HG03060 (cell line): ENCODE measurements around the gene PYCR2.
"Not testable (repeated sequence)": the region's sequence is repeated elsewhere in the genome, so short reads cannot be mapped to it uniquely, and the experiment has no call there.

ENCODE experiments used
- ATAC-seq: cut with Tn5 transposase; IDR thresholded peaks from one replicate; pipeline ENCODE4 v1.9.1; 2021; ENCODE audit warnings: low read depth, moderate number of reproducible peaks; ENCODE audit not compliant: unreplicated experiment

The PYCR2 gene

GRCh38 chr1:225896494-225896893, 27.6 kb downstream of the PYCR2 start:
- ATAC-seq, result no peak

- ATAC-seq, result no peak
Measured at GRCh38 chr1:225892307-225892706, 31.7 kb downstream of the PYCR2 start.

- ATAC-seq, result no peak
Measured at GRCh38 chr1:225891229-225891972, 32.6 kb downstream of the PYCR2 start.

GRCh38 chr1:225890346-225891228, 33.5 kb downstream of the PYCR2 start:
- ATAC-seq, result no peak

GRCh38 chr1:225889743-225890142, 34.3 kb downstream of the PYCR2 start:
- no peak for ATAC-seq

GRCh38 chr1:225888898-225889601, 35.0 kb downstream of the PYCR2 start, which contains the start of gene LEFTY1:
Gene LEFTY1, minus strand, starts transcription at chr1:225889146. Its CDS starts 80 bp downstream, at chr1:225889066.
- no peak for ATAC-seq

- ATAC-seq, result no peak
Measured at GRCh38 chr1:225888289-225888897, 35.7 kb downstream of the PYCR2 start.

- ATAC-seq, result not testable (repeated sequence)
Measured at GRCh38 chr1:225887554-225888288, 36.3 kb downstream of the PYCR2 start.

- no peak for ATAC-seq
Measured at GRCh38 chr1:225887030-225887314, 37.1 kb downstream of the PYCR2 start.

GRCh38 chr1:225886159-225887029, 37.7 kb downstream of the PYCR2 start:
- ATAC-seq, result no peak

- no peak for ATAC-seq
Measured at GRCh38 chr1:225885336-225885735, 38.7 kb downstream of the PYCR2 start.

GRCh38 chr1:225883616-225884265, 40.3 kb downstream of the PYCR2 start:
- no peak for ATAC-seq

GRCh38 chr1:225882694-225883615, 41.1 kb downstream of the PYCR2 start:
- peak; percentile 3 for ATAC-seq

GRCh38 chr1:225881959-225882693, 41.9 kb downstream of the PYCR2 start, which contains the start of gene TMEM63A:
Gene TMEM63A, minus strand, starts transcription at chr1:225882380. Its CDS starts 4,800 bp downstream, at chr1:225877580.
- ATAC-seq, result peak; percentile 62

GRCh38 chr1:225881081-225881958, 42.7 kb downstream of the PYCR2 start:
- no peak for ATAC-seq

GRCh38 chr1:225880636-225881035, 43.4 kb downstream of the PYCR2 start:
- no peak for ATAC-seq
